Activated T-cell treated with anti-CD3 and anti-CD28 coated beads for 48 hours (primary cell): ENCODE results near the gene TEX50.
"Not testable (repeated sequence)": the region's sequence is repeated elsewhere in the genome, so short reads cannot be mapped to it uniquely, and the experiment has no call there.

ENCODE experiments used
- DNase-seq: peaks from one replicate; pipeline ENCODE4 v3.0.0-alpha.2; 2020; ENCODE audit warnings: low read depth

TEX50 gene, protein sequence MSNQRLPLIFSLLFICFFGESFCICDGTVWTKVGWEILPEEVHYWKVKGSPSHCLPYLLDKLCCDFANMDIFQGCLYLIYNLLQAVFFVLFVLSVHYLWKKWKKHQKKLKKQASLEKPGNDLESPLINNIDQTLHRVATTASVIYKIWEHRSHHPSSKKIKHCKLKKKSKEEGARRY

DNA sequence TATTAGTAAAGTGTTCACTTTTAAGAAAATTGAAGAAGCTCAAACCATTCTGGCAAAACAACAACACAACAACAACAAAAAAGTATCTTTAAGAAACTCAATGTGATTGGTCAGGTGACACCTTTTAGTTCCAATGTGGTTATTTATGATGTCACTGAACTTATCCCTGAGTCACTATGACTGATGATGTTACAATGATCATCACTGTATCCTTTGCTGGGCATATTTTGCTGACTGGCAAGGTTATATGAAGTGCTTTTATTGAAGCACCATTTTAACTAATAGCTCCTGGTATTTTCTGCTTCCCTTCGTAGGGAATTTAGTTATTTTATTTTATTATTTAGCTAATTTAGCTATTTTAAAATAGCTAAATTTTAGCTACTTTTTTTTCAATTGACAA is at the start of gene TEX50:
TEX50 (plus strand) TSS at position 223 of the 400 bp plus-strand sequence. CDS start 184 bp downstream, outside the sequence.
- no peak for DNase-seq

DNA sequence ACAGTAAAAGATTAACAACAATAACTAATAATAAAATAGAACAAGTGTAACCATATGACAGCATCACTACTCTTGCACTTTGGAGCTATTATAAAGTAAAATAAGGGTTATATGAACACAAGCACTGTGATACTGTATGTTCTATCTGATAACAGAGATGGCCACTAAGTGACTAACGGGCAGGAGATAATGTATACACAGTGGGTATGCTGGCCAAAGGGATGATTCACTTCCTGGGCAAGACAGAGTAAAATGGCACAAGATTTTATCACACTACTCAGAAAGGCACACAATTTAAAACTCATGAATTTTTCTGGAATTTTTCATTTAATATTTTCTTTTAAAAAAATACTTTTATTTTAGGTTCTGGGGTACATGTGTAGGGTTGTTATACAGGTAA is 44.6 kb upstream of the TEX50 start:
- DNase-seq: no peak

DNA sequence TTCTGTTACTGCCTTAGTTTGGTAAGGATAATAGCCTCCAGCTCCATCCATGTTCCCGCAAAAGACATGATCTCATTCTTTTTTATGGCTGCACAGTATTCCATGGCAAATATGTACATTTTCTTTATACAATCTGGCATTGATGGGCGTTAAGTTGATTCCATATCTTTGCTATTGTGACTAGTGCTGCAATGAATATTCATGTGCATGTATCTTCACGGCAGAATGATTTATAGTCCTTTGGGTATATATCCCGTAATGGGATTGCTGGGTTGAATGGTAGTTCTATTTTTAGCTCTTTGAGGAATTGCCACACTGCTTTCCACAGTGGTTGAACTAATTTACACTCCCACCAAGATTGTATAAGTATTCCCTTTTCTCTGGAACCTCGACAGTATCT is 44.0 kb upstream of the TEX50 start:
- not testable (repeated sequence) for DNase-seq

DNA sequence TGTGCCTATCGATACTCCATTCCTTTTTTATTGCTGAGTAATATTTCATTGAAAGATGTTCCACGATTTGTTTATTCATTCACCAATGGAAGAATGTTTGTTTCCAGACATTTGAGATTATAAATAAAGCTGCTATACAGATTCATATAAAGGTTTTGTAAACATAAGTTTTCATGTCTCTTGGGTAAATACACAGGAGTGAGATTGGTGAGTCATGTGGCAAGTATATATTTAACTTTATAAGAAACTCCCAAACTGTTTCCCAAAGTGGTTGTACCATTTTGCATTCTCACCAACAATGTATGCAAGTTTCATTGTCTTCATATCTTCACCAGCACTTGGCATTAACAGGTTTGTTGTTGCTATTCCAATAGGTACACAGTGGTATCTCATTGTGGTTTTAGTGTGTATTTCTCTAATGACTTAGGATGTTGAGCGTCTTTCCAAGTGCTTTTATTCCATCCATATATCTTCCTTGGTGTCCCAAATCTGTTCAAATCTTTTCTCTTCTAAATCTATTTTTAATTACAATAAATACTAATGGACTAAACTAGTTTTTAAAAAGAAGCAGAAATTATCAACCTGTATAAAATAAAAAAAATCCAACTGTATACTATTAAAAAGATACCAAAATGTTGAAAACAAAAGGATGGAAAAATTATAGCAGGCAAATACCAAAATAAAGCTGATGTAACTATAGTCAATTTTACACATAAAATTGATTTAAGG is 38.9 kb upstream of the TEX50 start:
- DNase-seq: no peak

DNA sequence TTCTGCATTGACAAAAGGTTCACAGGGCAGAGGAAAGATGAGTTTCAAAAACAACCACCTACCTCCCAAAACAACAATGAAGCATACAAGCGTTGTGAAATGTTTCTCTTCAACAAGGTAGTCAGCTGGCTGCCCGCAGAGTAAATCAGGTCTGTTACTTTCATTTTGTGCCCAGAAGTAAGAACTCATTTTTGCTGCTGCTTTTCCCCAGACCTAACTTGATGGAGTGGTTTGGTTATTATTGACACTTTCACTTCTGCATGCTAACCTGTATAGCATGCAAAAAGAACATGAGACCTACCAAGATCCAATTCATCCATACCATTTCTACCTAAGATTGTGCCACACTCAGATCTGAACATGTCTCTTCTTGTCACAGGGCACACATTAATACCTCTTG is 33.5 kb upstream of the TEX50 start:
- no peak for DNase-seq

DNA sequence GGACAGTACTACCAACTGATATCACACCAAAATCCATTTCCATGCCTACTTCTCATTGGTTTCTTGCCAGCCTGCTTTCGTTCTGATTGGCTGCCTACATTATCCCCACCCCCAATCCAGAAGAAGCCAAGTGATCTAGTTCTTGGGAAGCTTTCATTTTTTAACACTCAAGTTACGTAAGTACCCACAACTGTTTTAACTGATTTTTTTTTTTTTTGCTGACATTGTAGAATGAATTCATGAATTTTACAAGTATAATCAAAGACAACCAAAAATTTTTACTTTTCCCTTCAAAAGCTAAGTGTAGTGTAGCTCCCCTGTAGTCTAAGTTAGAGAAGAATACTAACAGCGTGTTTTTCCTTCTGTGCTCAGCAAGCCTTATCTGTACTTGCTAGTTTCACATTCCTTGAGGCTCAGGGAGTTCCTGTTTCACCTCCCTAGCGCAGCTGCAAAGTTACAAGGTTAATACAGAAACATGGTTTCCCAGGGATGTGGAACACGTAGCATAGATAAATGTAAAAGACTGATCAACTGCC is 32.0 kb upstream of the TEX50 start, which contains the start of gene SLC9C2:
SLC9C2 (minus strand) TSS at position 17 of the 536 bp plus-strand sequence. CDS start 1,296 bp downstream, outside the sequence.
- DNase-seq: no peak

DNA sequence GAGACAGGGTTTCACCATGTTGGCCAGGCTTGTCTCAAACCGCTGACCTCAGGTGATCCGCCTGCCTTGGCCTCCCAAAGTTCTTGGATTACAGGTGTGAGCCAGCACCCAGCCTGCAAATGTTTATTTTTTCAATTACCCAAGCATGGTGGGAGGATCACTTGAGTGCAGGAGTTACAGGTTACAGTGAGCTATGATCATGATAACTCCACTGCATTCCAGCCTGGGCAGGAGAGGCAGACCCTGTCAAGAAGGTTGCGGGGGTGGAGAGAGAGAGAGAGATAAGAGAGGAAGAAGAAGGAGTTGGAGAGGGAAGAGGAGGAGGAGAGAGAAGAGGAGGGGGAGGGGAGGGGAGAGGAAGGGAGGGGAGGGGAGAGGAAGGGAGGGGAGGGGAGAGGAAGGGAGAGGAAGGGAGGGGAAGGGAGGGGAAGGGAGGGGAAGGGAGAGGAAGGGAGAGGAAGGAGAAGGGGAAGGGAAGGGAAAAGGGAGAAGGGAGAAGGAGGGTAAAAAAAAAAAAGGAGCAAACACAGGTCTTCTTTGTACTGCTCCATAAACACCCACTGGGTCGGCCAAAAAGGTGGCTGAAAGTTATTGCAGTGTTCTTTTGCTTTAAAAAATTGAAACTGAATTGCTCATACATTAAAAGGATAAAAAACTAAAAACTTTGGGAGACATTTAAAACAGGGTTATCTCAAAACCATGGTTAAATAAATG is 26.5 kb upstream of the TEX50 start:
- DNase-seq: no peak

DNA sequence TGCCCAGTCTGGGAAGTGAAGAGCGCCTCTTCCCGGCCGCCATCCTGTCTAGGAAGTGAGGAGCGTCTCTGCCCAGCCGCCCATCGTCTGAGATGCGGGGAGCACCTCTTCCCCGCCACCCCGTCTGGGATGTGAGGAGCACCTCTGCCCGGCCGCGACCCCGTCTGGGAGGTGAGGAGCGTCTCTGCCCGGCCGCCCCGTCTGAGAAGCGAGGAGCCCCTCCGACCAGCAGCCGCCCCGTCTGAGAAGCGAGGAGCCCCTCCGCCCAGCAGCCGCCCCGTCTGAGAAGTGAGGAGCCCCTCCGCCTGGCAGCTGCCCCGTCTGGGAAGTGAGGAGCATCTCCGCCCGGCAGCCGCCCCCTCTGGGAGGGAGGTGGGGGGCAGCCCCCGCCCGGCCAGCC is 22.1 kb upstream of the TEX50 start:
- DNase-seq: not testable (repeated sequence)

DNA sequence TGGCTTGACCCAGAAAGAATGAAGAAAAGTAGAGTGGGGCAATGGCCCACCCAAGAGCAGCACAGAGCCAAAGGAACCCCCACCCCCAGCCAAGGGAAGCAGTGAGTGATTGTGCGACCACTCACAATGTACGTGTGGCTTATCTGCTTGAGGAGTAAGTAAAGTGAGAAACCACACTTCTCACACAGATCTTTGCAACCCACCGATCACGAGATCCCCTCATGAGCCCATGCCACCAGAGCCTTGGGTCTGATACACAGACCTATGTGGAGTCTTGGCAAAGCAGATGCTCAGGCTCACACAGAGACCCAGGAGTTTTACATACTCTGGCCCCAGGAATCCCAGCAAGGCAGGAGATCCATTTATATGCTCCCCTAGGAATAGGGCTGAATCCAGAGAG is 18.3 kb upstream of the TEX50 start:
- DNase-seq: no peak

DNA sequence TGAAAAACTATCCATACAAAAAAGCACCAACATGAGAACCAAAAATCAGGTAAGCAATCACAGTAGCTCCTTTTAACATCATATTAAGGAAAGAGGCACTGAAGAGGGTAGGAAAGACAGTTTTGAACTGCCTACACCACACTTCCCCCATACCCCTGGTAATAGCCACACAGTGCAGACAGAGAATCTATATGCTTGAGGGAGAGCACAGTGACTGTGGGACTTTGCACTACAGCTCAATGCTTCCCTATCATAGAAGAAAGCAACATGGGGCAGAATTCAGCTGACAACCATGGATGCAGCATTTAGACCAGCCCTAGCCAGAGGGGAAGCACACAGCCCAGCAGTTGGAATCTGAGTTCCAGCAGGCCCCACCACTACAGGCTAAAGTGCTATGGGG is 7.9 kb upstream of the TEX50 start:
- no peak for DNase-seq

DNA sequence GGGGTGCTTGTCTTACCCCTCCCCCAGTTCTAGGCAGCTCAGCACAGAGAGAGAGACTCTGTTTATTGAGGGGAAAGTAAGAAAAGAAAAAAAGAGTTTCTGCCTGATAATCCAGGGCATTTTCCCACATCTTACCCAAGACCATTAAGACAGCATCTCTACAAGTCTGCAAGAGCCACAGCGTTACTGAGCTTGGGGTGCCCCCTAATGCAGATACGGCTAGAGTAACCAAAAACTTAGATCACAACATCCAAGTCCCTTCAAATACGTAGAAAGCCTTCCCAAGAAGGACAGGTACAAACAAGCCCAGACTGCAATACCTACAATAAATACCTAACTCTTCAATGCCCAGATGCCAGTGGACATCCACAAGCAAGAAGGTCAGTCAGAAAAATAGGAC is 6.2 kb upstream of the TEX50 start:
- DNase-seq: no peak

DNA sequence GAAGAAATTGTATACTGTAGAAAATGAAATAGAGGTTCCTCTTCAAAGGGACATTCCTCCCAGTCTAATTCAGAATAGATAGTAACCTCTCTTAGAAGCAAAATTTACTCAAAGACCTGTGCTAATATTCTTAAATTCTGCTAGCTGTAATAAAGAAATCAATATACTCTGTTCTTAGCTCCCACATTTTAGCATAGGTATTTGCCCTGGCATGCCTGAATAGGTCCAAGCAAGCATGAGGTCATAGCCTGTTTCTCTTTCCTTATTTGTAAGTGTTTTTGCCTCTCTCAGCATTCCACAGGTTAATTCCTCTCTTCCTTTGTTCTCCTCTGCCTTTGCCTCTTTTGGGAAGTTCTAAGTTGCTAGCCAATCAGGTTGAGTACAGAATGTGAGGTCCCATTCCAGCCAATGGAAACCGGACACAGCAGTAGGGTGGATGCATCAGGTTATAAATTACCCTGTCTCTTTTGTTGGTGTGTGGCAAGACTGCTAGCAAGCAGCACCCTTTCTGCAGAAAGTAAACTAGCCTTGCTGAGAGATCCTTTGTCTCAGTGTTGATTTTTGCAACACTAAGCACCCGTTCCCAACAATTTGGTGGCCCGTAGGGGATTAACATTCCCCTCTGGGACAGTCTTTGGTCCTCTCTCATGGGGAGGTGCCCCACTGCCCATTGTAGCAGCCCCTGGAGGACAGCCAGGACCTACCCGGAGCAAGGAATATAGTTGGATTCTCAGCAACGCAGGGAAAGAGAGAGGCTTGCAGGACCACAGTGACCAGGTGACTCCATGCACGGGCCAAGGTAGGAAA is 2.3 kb downstream of the TEX50 start:
- not testable (repeated sequence) for DNase-seq

DNA sequence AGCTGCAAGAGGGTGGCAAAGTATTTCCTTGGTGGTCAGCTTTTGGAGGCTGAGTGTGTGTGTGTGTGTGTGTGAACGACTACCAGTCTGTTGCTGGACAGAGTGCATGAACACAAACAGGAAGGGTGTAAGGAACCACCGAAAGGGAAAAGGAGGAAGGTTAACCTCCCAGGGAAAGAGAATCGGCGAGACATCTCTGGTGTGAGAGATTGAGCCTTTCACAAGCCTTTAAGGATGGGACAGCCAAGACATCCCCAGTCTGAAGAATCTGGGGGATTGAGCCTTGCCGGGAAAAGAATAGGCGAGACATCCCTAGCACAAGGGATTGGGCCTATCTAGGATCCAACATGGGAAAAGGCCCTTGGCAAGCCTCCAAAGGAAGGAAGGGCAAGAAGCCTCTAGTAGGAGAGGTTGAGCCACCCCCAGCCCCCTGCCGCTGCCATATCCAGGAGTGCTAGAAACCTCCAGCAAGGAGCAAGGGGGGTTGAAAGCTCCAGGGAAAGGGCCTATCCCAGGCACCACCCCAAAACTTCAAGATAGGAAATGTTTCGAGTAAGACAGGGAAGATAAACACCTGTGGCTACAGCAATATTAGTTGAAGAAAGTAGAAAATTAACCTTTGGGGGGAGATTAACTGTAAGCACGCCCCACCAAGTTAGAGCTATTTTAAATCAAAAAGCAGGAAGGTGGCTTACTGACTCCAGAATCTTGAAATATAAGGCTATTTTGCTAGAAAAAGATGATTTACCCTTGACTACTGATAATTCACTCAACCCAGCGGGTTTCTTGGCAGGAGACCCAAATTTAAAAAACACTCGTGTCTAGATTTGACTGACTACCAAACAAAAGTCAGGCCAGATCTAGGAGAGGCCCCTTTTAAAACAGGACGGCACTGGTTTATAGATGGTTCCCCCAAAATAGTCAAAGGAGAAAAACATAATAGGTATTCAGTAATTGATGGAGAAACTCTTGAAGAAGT is 3.2 kb downstream of the TEX50 start:
- no peak for DNase-seq

DNA sequence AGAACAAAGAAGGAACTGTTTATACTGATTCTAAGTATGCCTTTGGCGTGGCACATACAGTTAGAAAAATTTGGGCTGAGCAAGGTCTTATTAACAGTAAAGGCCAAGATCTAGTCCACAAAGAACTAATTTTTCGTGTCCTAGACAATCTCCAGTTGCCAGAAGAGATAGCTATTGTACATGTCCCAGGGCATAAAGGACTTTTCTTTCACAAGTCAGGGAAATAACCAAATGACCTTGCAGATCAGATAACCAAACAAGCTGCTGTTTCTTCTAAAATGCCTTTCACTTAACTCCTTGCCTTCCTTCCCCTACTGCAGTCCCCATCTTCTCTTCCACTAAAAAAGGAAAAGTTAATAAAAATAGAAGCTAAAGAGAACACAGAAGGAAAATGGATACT is 4.0 kb downstream of the TEX50 start:
- no peak for DNase-seq

DNA sequence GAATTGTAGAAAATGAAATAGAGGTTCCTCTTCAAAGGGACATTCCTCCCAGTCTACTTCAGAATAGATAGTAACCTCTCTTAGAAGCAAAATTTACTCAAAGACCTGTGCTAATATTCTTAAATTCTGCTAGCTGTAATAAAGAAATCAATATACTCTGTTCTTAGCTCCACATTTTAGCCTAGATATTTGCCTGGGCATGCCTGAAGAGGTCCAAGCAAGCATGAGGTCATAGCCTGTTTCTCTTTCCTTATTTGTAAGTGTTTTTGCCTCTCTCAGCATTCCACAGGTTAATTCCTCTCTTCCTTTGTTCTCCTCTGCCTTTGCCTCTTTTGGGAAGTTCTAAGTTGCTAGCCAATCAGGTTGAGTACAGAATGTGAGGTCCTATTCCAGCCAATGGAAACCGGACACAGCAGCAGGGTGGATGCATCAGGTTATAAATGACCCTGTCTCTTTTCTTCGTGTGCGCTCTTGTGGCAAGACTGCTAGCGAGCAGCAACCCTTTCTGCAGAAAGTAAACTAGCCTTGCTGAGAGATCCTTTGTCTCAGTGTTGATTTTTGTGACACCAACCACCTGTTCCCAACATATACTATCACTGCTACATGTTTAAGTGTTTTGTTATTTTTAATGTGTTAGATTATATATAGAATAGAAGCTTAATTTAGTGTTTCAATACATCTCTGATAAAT is 7.5 kb downstream of the TEX50 start:
- DNase-seq: not testable (repeated sequence)

DNA sequence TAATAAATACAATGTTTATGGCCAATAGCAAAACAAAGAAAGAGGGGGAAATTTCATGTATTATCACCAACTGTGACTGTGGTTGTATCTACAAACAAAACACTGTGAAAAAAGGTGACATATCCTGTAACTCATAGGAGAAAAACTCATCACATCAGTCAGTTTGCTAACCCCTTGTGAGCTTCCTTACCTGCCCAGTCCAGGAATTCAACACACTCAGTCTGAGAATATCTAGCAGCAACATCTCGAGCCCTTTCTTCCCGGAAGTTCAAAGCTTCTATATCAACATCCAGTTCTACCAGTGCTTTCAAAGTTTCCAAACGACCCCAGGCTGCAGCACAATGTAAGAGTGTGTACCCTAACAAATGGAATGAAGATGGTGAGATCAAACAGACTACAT is 11.5 kb downstream of the TEX50 start:
- DNase-seq: no peak

DNA sequence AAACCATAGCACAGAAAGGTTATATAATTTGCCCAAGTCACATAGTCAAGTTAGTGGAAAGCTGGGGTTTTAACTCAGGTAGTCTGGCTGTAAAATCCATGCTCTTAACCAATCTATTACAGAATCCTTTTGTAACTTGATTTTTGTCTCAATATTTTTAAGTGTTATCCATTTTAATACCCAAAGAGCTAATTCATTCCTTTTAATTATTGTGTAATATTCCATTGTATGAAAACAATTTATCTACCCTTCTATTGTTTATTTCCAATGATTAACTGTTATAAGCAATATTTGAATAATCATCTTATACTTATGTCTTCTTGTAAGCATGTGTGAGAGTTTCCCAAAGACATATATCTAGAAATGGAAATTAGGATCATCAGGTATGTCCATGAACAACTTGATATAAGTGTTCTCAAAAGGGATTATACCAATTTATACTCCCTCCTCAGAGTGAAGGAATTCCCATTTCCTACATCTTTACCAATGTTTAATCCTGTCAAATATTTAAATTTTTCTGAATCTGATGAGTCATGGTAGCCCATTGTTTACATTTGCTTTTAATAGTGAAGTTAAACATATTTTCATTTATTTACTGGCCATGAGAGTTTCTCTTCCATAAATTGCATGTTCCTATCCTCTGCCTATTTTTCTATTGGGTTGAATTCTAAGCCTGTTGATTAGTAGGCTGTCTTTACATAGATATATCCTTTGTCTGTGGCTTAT is 13.9 kb downstream of the TEX50 start:
- DNase-seq: no peak

DNA sequence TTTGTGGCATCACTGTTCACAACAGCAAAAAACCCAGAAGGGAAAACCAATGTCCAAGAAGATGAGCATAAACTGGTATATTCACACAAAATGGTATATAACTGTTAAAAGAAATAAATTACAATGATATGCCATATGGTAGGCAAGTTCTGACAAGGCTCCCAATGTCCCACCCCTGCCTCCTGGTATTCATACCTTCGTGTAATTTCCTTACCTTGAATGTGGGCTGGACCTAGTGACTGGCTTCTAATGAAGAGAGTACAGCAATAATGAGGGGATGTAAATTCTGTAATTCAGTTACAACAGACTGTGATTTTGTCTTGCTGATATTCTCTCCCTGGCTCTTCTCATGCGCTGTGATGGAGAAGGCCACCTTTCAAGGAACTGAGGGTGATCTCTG is 25.2 kb downstream of the TEX50 start:
- no peak for DNase-seq

DNA sequence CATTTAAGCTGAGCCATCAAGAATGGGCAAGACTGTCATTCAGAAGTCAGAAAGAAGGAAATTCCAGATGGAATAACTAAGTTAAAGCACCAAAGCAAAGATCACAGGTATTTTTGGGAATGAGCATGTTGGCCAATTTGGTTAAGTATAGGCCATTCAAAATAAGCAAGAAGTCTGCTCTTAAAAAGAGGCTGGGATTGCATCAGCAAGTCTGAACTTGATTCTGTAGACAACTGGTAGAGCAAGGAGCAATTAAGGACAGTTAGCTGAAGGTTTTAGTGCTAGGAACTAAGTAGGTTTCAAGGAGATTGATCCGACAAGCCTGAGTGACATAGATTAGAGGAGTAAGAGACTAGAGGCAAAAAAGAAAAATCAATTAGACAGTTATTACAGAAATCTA is 26.1 kb downstream of the TEX50 start:
- DNase-seq: no peak

DNA sequence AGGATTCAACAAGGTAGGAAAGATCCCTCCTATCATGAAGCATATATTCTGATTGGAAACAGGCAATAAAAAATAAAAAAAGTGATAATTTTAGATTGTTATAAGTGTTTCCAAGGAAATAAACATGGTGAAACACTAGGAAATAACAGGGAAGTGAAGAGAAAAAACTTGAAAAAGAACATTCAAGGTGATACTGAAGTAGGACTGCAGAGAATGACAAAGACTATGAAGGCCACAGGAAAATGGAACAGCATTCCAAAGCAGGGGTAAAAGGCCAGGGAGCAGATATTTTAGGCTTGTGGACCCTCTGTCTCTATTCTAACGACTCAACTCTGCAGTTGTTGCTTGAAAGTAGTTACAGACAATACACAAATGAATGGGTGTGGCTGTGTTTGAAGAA is 26.6 kb downstream of the TEX50 start:
- DNase-seq: no peak
